Neural progenitor cell (in vitro differentiated cells): Measurements from ENCODE around the gene PATZ1.

Source experiments
- EZH2 ChIP-seq: fragments of 200-600 bp; sonication (generic); IDR thresholded peaks from 2 replicates; pipeline ENCODE4 v1.6.1; 2017; ENCODE audit warnings: antibody characterized with exemption, mild to moderate bottlenecking, moderate library complexity
- TF ChIP-seq, protein P1 (sequence below): fragments of 200-600 bp; sonication (generic); IDR thresholded peaks from 2 replicates; pipeline ENCODE4 v1.5.1; 2017; ENCODE audit warnings: antibody characterized with exemption, mild to moderate bottlenecking

- TF ChIP-seq, protein P1, sequence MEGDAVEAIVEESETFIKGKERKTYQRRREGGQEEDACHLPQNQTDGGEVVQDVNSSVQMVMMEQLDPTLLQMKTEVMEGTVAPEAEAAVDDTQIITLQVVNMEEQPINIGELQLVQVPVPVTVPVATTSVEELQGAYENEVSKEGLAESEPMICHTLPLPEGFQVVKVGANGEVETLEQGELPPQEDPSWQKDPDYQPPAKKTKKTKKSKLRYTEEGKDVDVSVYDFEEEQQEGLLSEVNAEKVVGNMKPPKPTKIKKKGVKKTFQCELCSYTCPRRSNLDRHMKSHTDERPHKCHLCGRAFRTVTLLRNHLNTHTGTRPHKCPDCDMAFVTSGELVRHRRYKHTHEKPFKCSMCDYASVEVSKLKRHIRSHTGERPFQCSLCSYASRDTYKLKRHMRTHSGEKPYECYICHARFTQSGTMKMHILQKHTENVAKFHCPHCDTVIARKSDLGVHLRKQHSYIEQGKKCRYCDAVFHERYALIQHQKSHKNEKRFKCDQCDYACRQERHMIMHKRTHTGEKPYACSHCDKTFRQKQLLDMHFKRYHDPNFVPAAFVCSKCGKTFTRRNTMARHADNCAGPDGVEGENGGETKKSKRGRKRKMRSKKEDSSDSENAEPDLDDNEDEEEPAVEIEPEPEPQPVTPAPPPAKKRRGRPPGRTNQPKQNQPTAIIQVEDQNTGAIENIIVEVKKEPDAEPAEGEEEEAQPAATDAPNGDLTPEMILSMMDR, result no peak
- TF ChIP-seq EZH2, result no peak
Measured at GRCh38 chr22:31340765-31341247, 5.3 kb downstream of the PATZ1 start.
